Pulmonary artery endothelial cell (primary cell): ENCODE measurements around the gene COL4A1. TPM values are rescaled to one million over a fixed set of nuclear protein-coding genes. Genes with fewer than 3 reads are reported as not detected.

Source experiments
- DNase-seq: peaks from one replicate; pipeline ENCODE4 v3.0.0-alpha.2; 2011; ENCODE audit warnings: low read depth, low spot score
- total RNA-seq: library from RNA; depleted of rRNA; stranded (reverse); fragments of >200 nt; gene quantifications from 2 replicates; pipeline ENCODE4 v1.2.3, GENCODE V29; 2014

Gene COL4A1
- total RNA-seq, 1 donor from 2014 or later: 350 TPM

- no peak for DNase-seq
Measured at GRCh38 chr13:110309661-110310524, 2.9 kb upstream of the COL4A1 start.

GRCh38 chr13:110308656-110309359, 1.9 kb upstream of the COL4A1 start:
- no peak for DNase-seq

GRCh38 chr13:110307767-110308655, 1.1 kb upstream of the COL4A1 start:
- no peak for DNase-seq

- DNase-seq: no peak
Measured at GRCh38 chr13:110306340-110306959, 507 bp downstream of the COL4A1 start.

GRCh38 chr13:110305949-110306339, 1.0 kb downstream of the COL4A1 start:
- no peak for DNase-seq

GRCh38 chr13:110305544-110305943, 1.4 kb downstream of the COL4A1 start:
- no peak for DNase-seq

- DNase-seq: no peak
Measured at GRCh38 chr13:110305001-110305400, 2.0 kb downstream of the COL4A1 start.

GRCh38 chr13:110304256-110304655, 2.7 kb downstream of the COL4A1 start:
- no peak for DNase-seq

GRCh38 chr13:110303644-110304043, 3.3 kb downstream of the COL4A1 start:
- DNase-seq: no peak

- no peak for DNase-seq
Measured at GRCh38 chr13:110302997-110303396, 4.0 kb downstream of the COL4A1 start.

- no peak for DNase-seq
Measured at GRCh38 chr13:110301606-110302553, 5.1 kb downstream of the COL4A1 start.

- DNase-seq: no peak
Measured at GRCh38 chr13:110301083-110301482, 5.9 kb downstream of the COL4A1 start.

- DNase-seq: no peak
Measured at GRCh38 chr13:110300090-110300815, 6.7 kb downstream of the COL4A1 start.

GRCh38 chr13:110299283-110299840, 7.6 kb downstream of the COL4A1 start:
- DNase-seq: no peak

GRCh38 chr13:110298505-110299282, 8.3 kb downstream of the COL4A1 start:
- no peak for DNase-seq

- DNase-seq: no peak
Measured at GRCh38 chr13:110297766-110298504, 9.0 kb downstream of the COL4A1 start.

GRCh38 chr13:110297011-110297410, 9.9 kb downstream of the COL4A1 start:
- DNase-seq: no peak

GRCh38 chr13:110294622-110295021, 12.3 kb downstream of the COL4A1 start:
- DNase-seq: no peak
